IgD-negative memory B cell (primary cell): ENCODE measurements around the gene ANKRD26. TPM values are rescaled to one million over a fixed set of nuclear protein-coding genes. Genes with fewer than 3 reads are reported as not detected.
A peak's percentile ranks its signal among the peaks of the same experiment; 100 is the strongest.

Source experiments
- H3K27ac Mint-ChIP-seq, 3 donors: one replicate each; pipeline ENCODE4 v1.8.0; 2020 to 2022; ENCODE audit warnings: mild to moderate bottlenecking in 3 of 3, mixed read lengths in 3 of 3, moderate library complexity in 1 of 3
- H3K27me3 Mint-ChIP-seq: one replicate; pipeline ENCODE4 v1.8.0; 2021; ENCODE audit warnings: mixed read lengths
- H3K36me3 Mint-ChIP-seq: one replicate; pipeline ENCODE4 v1.8.0; 2020; ENCODE audit warnings: mild to moderate bottlenecking, mixed read lengths
- H3K4me1 Mint-ChIP-seq, 3 donors: one replicate each; pipeline ENCODE4 v1.8.0; 2020 to 2022; ENCODE audit warnings: mixed read lengths in 3 of 3, mild to moderate bottlenecking in 1 of 3
- H3K4me3 Mint-ChIP-seq, 4 donors: one replicate each; pipeline ENCODE4 v1.8.0; 2020 to 2022; ENCODE audit warnings: mild to moderate bottlenecking in 4 of 4, mixed read lengths in 4 of 4, moderate library complexity in 3 of 4
- H3K9me3 Mint-ChIP-seq, 3 donors: one replicate each; pipeline ENCODE4 v1.8.0; 2020 to 2021; ENCODE audit warnings: mixed read lengths in 3 of 3, mild to moderate bottlenecking in 1 of 3
- polyA plus RNA-seq: library from polyadenylated mRNA; unstranded; fragments of 300-500 nt; fragmentation: Illumina TruSeq; gene quantifications from one replicate; pipeline ENCODE4 v1.2.3, GENCODE V29; 2021

ANKRD26 gene
- polyA plus RNA-seq: 1.5 TPM

DNA sequence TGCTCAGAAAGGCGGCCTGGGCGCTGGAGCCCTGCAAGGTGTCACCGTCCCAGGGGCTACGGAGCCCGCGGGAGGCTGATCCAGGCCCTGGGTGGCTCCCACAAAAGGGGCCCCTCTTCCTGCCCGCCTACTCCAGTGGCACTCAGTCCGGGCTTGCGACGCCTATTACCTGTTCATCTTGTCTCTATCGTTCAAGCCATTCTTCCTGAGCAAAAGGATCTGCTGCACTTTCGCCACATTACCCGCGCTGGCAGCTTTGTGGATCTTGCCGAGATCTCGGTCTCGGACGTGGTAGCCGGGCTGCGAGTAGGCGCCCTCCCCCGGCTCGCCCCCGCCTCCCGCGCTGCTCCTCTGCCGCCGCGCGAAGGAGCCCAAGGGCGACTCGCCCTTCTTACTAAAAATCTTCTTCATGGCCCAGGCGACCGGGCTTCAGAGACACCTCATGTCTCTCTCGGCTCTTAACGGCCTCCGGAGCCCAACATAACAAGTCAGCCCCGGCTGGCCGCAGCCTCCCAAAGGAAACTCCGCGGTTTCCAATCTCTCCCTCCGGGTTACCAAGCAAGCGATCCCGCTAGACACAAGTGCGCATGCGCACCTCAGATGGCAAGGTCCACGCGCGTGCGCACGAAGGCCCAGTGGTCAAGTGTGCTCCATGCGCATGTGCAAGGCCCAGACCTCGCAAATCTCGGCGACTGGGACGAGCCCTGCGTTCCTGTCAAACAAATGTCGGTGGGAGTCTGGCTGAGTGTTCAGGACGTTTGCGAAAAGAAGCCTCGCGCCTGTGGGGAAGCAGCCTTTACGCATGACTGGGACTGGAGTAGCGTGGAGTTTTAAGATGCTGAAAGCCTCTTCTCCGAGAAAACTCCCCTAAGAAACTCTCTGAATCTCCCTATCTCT, at the start of gene ANKRD26:
Gene ANKRD26, minus strand, starts transcription at position 579 of the 897 bp plus-strand sequence. Its CDS starts 168 bp downstream, at position 411.
- Mint-ChIP-seq H3K27me3 (peaks cover 2% of the 10 kb centered on the region), H3K9me3 (no peaks in the 10 kb centered on the region), H3K36me3 (peaks cover 2% of the 10 kb centered on the region), H3K4me3 (peak within 1 kb of the TSS; percentile 91 to 98 (median 96)), H3K4me1 (peaks cover 7 to 11% (median 10%) of the 10 kb centered on the region in 3 donors), H3K27ac (peak within 1 kb of the TSS; percentile 92 to 99 (median 96))

DNA sequence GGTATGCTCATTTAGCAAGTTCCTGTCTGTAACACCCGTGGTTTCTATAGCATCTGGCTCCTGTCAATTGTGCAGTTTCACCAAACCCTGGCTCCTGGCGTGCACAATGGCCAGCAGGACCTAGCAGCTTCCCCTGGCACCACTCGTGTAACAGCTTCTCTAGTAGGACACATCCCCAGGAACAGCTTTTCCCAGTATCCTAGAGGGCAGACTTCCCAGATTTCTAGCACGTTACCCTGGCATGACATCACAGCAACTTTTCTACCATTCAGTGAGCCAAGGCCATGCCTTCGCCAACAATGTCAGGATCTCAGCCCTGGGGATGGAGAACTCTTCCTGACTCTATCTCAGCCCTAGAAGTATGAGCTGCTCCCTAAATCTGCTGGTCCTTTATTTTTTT, 47.4 kb upstream of the ANKRD26 start:
- Mint-ChIP-seq H3K36me3 (no peaks in the 10 kb centered on the region), H3K4me1 (peaks cover 16 to 22% (median 17%) of the 10 kb centered on the region in 3 donors), H3K4me3 (peak overlapping the region in 1 of 4 donors; percentile 34), H3K27me3 (no peaks in the 10 kb centered on the region), H3K9me3 (no peaks in the 10 kb centered on the region), H3K27ac (no peak overlapping the region)

DNA sequence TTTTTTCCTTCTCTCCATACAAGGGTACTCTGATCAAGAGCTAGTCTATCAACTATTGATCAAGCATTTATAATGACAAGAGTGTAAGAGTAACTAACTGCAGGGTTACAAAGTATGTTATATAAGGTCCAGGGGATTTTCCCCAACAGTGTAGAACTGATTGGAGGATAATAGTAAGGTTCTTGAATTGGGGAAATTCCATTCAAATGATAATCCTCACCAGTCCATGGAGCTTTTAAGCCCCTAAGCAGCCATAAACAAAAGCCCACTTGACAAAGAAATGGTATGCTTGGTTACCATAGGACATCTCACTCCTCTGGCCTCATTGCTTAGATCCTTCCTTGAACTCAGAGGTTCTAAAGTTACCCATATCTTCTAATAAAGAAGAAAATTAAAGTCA, 45.6 kb upstream of the ANKRD26 start:
- Mint-ChIP-seq H3K27ac (no peak overlapping the region), H3K4me3 (no peak overlapping the region), H3K36me3 (no peaks in the 10 kb centered on the region), H3K4me1 (peaks cover 9 to 10% (median 10%) of the 10 kb centered on the region in 3 donors), H3K9me3 (no peaks in the 10 kb centered on the region), H3K27me3 (no peaks in the 10 kb centered on the region)

DNA sequence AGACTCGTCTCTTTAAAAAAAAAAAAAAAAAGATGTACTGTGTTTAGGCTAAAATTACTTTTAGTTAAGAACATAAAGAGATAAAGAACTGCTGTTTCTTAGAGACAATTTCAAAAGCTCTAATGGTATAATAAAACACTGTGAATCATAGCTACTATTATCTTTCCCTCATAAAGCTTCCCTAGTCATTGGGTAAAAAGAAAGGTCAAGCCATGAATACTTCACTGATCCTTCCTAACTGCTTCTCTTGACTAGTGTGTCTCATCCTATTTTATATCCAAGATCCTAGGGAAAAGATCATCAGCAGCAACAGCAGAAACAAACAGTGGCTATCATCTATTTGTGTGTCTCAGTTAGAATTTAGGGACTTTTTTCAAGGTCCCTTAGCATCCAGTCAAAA, 43.4 kb upstream of the ANKRD26 start:
- H3K27ac Mint-ChIP-seq: no peak overlapping the region
- H3K9me3 Mint-ChIP-seq: no peaks in the 10 kb centered on the region
- H3K36me3 Mint-ChIP-seq: no peaks in the 10 kb centered on the region
- no peak overlapping the region for H3K4me3 Mint-ChIP-seq
- no peaks in the 10 kb centered on the region for H3K27me3 Mint-ChIP-seq
- peaks cover 3 to 7% (median 6%) of the 10 kb centered on the region in 3 donors for H3K4me1 Mint-ChIP-seq

DNA sequence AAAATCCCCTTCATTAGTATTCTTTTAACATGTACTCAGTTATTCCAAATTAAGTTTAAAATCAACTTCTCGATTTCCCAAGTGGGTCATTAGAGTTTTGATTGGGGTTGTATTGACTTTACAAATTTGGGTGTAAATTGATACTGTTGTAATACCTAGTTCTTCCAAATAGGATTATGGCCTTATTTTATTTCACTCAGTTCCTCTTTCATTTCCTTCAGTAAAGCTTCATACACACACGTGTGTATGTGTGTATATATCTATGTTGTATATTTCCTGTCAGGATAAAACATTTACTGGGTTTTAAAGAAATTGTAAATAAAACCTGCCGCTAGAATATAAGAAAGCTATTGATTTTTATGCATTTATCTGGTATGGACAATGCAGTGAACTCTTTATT, 38.0 kb upstream of the ANKRD26 start:
- Mint-ChIP-seq H3K4me1 (peaks cover 7 to 8% (median 7%) of the 10 kb centered on the region in 3 donors), H3K9me3 (no peaks in the 10 kb centered on the region), H3K27me3 (no peaks in the 10 kb centered on the region), H3K27ac (peak overlapping the region in 2 of 3 donors; percentile 24 to 39), H3K4me3 (no peak overlapping the region), H3K36me3 (no peaks in the 10 kb centered on the region)

DNA sequence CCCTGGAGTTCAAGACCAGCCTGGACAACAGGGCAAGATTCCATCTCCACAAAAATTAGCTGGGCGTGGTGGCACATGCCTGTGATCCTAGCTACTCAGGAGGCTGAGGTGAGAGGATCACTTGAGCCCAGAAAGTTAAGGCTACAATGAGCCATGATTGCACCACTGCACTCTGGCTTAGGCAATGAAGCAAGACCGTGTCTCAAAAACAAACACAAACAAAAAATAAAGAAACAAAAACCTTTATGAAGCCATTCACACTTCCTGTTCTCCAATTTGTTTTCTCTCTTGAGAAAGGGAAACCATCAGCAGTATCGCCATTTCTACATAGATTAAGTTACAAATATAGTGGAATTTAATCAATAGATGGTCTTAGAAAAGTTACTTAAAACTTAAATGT, 34.1 kb upstream of the ANKRD26 start:
- H3K36me3 Mint-ChIP-seq: peaks cover 2% of the 10 kb centered on the region
- H3K27ac Mint-ChIP-seq: no peak overlapping the region
- no peak overlapping the region for H3K4me3 Mint-ChIP-seq
- peaks cover 5 to 14% (median 8%) of the 10 kb centered on the region in 3 donors for H3K4me1 Mint-ChIP-seq
- no peaks in the 10 kb centered on the region for H3K27me3 Mint-ChIP-seq
- no peaks in the 10 kb centered on the region for H3K9me3 Mint-ChIP-seq

DNA sequence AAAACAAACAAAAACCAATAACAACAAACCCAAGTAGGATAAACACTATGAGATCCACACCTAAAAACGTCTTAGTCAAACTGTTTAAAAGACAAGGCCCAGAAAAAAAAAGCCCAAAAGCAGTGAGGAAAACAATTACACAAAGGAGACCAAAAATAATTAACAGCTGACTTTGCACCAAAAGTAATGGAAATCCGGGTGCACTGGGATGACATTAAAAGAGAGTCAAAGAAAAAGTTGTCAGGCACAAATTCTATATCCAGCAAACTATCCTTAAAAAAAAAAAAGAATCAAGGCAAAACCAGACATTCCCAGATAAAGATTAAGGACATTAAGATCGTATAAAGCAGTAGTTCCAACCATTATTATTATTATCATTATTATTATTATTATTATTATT, 7.9 kb upstream of the ANKRD26 start:
- Mint-ChIP-seq H3K4me3 (no peak overlapping the region), H3K4me1 (no peaks in the 10 kb centered on the region), H3K27ac (peak overlapping the region in 1 of 3 donors; percentile 14), H3K9me3 (peaks cover 1 to 3% (median 2%) of the 10 kb centered on the region in 3 donors), H3K36me3 (peaks cover 6% of the 10 kb centered on the region), H3K27me3 (no peaks in the 10 kb centered on the region)

DNA sequence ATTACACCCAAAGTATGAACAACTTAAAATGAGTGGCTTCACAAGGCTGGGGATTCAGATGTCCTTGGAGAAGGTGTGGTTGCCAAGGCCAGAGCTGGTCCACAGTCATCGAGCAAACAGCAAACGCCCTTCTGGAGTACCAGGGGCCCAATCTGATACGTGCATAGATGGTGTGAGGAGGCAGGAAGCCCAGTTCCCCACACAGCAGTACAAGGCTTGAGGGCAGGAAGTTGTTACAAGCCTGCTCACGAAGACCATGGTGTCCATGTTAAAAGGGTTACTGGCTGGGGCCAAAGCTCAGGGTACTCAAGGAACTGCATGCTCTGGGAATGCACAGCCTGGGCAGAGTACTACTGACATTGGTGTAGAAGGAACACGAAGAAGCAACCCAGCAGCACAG, 4.6 kb upstream of the ANKRD26 start:
- Mint-ChIP-seq H3K27ac (peak overlapping the region in 1 of 3 donors; percentile 73), H3K9me3 (peaks cover 1 to 3% (median 2%) of the 10 kb centered on the region in 3 donors), H3K4me1 (peaks cover 7 to 10% (median 8%) of the 10 kb centered on the region in 3 donors), H3K4me3 (no peak overlapping the region), H3K27me3 (peaks cover 2% of the 10 kb centered on the region), H3K36me3 (peaks cover 8% of the 10 kb centered on the region)

DNA sequence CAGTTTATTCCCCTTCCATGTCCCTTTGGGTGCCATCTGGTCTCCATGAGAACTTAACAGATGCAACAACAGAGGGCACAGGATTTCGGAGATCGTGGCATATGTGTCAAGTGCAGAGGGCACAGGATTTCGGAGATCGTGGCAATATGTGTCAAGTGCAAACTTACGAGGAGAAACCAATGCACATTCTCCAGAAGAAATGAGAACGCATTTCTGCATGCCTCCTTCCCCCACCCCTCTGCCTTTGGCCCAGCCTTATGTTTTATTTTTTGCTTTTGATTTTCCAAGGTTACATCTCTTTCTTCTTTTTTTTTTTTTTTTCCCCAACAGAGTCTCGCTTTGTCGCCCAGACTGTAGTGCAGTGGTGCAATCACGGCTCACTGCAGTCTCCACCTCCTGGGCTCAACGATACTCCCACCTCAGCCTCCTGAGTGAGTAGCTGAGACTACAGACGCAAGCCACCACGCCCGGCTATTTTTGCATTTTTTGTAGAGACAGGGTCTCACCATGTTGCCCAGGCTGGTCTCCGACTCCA, 586 bp upstream of the ANKRD26 start:
- Mint-ChIP-seq H3K4me1 (peaks cover 7 to 11% (median 10%) of the 10 kb centered on the region in 3 donors), H3K4me3 (peak overlapping the region; percentile 91 to 98 (median 96)), H3K9me3 (no peaks in the 10 kb centered on the region), H3K27me3 (peaks cover 2% of the 10 kb centered on the region), H3K27ac (peak overlapping the region; percentile 92 to 99 (median 96)), H3K36me3 (peaks cover 2% of the 10 kb centered on the region)

DNA sequence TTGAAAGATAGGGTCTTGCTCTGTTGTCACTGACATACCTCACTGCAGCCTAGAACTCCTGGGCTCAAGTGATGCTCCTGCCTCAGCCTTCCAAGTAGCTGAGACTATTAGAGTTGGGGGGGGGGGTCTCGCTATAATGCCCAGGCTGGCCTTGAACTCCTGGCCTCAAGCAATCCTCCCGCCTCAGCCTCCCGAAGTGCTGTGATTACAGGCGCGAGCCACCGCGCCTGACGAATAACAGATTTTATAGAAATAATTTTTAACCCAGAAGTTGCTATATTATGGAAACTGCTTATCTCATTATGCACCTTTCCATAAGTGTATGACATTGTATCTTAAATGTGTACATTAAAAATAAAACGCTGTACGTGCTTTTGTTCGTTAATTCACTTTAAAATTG, 846 bp downstream of the ANKRD26 start:
- Mint-ChIP-seq H3K4me1 (peaks cover 7 to 11% (median 10%) of the 10 kb centered on the region in 3 donors), H3K27me3 (peaks cover 2% of the 10 kb centered on the region), H3K27ac (peak overlapping the region in 2 of 3 donors; percentile 92 to 99), H3K4me3 (peak overlapping the region; percentile 91 to 98 (median 96)), H3K36me3 (peaks cover 2% of the 10 kb centered on the region), H3K9me3 (no peaks in the 10 kb centered on the region)

DNA sequence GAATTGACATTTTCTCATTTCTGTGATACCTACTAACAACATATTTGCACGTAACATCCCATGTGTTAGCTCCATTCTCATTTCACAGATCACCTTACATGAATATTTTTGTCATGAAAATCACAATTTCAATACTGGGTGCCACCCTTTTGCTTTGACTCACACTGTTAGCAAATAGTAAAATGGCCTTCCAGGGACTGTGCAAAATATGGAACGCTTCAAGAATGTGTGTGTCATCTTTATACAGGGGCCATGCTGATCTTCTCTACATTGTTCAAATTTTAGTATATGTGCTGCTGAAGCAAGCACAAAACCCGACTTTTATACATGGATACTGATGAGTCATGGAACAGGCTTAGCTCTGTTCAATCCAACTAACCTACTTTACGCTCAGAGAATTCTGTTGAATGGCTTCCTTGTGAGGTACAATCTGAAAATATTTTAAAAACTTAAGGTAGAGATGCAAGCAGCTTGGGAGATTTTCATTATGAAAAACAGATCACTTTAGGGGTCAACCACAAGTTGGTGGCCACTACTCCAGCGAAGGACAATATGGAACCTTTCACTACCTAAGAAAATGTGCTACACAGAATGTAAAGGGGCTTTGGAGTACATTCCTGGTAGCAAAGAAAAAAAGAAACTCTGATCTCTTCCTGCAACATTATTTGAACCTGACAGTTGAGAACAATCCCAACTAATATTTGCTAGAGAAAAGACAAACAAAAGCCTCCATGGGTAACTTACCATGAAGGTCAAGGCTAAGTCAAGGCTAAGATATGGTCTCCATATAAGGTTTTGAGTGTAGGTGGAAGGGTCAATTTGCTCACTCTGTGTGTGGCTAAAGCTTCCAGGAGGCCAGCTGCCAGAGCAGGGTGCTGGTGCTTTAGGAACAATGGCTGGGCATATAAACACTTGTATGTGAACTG, 11.9 kb downstream of the ANKRD26 start:
- Mint-ChIP-seq H3K4me3 (peak overlapping the region in 1 of 4 donors; percentile 55), H3K9me3 (no peaks in the 10 kb centered on the region), H3K27me3 (no peaks in the 10 kb centered on the region)

DNA sequence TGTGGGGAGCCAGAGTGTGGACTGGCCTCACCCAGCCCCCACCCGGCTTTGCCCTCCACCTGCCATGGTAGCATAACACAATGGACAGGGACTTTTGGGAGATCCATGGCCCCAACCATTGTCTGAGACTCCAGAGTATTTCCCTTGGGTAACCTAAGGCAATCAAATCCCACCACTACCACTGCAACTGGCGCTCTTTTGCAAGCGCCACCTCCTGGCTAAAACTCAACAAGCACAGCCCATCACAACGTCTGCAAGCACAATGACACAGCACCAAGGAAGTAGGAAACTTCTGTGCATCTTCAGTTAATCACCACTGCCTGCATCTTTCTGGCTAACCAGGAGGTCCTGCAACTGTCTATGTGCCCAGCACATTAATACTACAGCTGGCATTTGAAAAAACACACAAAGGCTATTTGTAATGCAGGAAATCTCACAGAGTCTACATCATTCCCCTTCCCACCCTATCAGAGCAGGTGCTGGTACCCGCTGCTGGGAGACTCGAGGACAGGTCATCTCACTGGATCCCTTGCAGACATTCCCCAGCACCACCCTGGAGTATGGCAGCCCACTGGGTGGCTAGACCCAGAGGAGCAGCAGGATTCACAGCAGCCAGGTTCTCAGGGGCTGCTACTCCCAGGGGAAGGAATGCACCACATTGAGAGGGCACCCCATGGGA, 27.7 kb downstream of the ANKRD26 start:
- H3K36me3 Mint-ChIP-seq: peaks cover 39% of the 10 kb centered on the region
- no peak overlapping the region for H3K27ac Mint-ChIP-seq
- no peak overlapping the region for H3K4me3 Mint-ChIP-seq

More for the DNA sequence above, 11.9 kb downstream of the ANKRD26 start:
- Mint-ChIP-seq H3K4me1 (no peaks in the 10 kb centered on the region), H3K36me3 (peaks cover 9% of the 10 kb centered on the region), H3K27ac (no peak overlapping the region)

DNA sequence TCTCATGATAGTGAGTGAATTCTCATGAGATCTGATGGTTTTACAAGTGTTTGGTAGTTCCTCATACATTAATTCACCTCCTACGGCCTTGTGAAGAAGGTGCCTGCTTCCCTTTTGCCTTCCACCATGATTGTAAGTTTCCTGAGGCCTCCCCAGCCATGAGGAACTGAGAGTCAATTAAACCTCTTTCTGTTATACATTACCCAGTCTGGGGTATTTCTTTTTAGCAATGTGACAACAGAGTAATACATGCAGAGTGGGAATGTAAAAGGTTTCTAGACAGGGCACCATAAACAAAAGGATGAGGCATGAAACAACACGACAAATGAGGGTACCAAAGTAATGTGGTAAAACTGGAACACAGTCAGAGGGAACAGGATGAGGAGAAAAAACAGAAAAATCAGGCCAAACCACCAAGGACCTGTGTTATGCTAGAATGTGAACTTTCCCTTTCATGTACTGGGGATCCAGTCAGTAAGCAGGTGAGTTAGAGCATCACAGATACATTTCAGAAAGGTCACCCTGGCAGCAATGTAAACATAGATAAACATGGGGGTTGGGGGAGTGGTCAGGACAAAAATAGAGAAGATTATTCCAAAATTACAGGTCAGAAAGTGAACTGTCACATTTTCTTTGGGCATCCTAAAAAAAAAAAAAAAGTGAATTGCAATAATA, 31.9 kb downstream of the ANKRD26 start:
- peaks cover 22% of the 10 kb centered on the region for H3K36me3 Mint-ChIP-seq
- peaks cover 2 to 5% (median 3%) of the 10 kb centered on the region in 3 donors for H3K4me1 Mint-ChIP-seq
- no peak overlapping the region for H3K4me3 Mint-ChIP-seq
- H3K9me3 Mint-ChIP-seq: no peaks in the 10 kb centered on the region
- H3K27me3 Mint-ChIP-seq: no peaks in the 10 kb centered on the region
- no peak overlapping the region for H3K27ac Mint-ChIP-seq

More for the DNA sequence above, 27.7 kb downstream of the ANKRD26 start:
- Mint-ChIP-seq H3K27me3 (no peaks in the 10 kb centered on the region), H3K9me3 (peaks cover 0 to 7% (median 0%) of the 10 kb centered on the region in 3 donors), H3K4me1 (peaks cover 0 to 3% (median 0%) of the 10 kb centered on the region in 3 donors)

DNA sequence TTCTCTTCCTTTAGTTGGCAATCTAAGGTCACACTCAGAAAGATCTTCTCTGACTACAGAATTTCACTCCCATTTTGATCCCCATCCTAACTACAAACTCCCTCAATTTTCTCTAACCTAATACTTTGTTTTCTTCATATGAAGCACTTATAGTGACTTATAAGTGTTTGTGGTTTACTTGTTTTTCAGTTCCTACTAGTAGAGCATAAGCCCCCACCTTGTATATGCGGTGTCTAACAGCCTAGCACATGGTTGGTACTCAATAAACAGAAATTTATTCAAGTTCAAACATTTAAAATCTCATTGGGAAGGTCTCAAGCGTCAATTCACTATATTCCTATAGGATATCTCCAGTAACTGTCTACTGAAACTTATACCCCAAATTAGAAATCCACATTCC, 35.2 kb downstream of the ANKRD26 start:
- no peak overlapping the region for H3K27ac Mint-ChIP-seq
- H3K9me3 Mint-ChIP-seq: no peaks in the 10 kb centered on the region
- H3K4me3 Mint-ChIP-seq: no peak overlapping the region
- peaks cover 23% of the 10 kb centered on the region for H3K36me3 Mint-ChIP-seq
- peaks cover 2 to 5% (median 3%) of the 10 kb centered on the region in 3 donors for H3K4me1 Mint-ChIP-seq
- no peaks in the 10 kb centered on the region for H3K27me3 Mint-ChIP-seq
